Stomach (tissue), 4 donors: ENCODE data around the gene DPP6.

ENCODE experiments used
- EP300 ChIP-seq: sonication (generic); formaldehyde crosslinking; IDR thresholded peaks from one replicate; pipeline ENCODE4 v1.6.1; 2017; ENCODE audit warnings: antibody characterized with exemption
- TF ChIP-seq, protein P1 (sequence below), 7 experiments: fragments of 450-650 bp in 4 of 7; fragments of 200-600 bp in 3 of 7; sonication (generic) in 3 of 7; IDR thresholded peaks; one replicate each; pipeline ENCODE4 v1.5.1; 2016 to 2019; ENCODE audit warnings: antibody characterized with exemption in 7 of 7, control low read depth in 2 of 7, mild to moderate bottlenecking in 1 of 7

DNA sequence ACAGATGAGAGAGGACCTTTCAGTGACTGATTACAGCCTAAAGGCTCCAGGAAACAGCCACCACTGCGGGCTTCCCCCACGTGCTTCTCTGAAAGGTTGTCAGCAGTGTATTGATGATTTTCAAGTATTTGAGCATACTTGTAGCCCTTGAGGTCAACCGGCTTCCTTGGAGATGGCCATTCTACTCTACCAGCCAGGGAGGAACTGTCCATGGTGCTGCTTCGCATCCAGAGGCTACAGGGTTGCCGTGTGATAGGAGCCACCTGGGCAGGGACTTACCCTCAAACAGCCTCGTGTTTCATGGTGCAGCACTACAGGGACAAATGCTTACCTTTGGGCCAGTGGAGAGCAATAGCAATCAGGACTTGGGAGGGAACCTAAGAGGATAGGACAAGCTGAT is 179.5 kb downstream of the DPP6 start:
- TF ChIP-seq, protein P1, sequence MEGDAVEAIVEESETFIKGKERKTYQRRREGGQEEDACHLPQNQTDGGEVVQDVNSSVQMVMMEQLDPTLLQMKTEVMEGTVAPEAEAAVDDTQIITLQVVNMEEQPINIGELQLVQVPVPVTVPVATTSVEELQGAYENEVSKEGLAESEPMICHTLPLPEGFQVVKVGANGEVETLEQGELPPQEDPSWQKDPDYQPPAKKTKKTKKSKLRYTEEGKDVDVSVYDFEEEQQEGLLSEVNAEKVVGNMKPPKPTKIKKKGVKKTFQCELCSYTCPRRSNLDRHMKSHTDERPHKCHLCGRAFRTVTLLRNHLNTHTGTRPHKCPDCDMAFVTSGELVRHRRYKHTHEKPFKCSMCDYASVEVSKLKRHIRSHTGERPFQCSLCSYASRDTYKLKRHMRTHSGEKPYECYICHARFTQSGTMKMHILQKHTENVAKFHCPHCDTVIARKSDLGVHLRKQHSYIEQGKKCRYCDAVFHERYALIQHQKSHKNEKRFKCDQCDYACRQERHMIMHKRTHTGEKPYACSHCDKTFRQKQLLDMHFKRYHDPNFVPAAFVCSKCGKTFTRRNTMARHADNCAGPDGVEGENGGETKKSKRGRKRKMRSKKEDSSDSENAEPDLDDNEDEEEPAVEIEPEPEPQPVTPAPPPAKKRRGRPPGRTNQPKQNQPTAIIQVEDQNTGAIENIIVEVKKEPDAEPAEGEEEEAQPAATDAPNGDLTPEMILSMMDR (IDR thresholded peaks at IDR 0.05) = no peak
- no peak for TF ChIP-seq EP300
